GM10266 (cell line): ENCODE data around the gene DUSP1.

Experiments used
- DNase-seq: peaks from one replicate; pipeline ENCODE4 v3.0.0; 2012; ENCODE audit errors: extremely low spot score
- CTCF ChIP-seq: IDR thresholded peaks from 2 replicates; pipeline ENCODE4 v1.5.1; 2012; ENCODE audit warnings: mild to moderate bottlenecking, low read depth; ENCODE audit not compliant: control insufficient read depth, insufficient read depth; ENCODE audit errors: missing control alignments

Gene DUSP1

GRCh38 chr5:172741206-172741582 lies 29.8 kb downstream of the DUSP1 start:
- DNase-seq = no peak

GRCh38 chr5:172740428-172741205 lies 30.4 kb downstream of the DUSP1 start:
- TF ChIP-seq CTCF = no peak
- no peak for DNase-seq

More at GRCh38 chr5:172741206-172741582, 29.8 kb downstream of the DUSP1 start:
- TF ChIP-seq CTCF = no peak

- no peak for TF ChIP-seq CTCF
- DNase-seq = no peak
These were observed 31.6 kb downstream of the DUSP1 start for GRCh38 chr5:172739375-172739774.

GRCh38 chr5:172736508-172737135 lies 34.4 kb downstream of the DUSP1 start:
- TF ChIP-seq CTCF = no peak
- no peak for DNase-seq

- DNase-seq = no peak
- no peak for TF ChIP-seq CTCF
These were observed 35.7 kb downstream of the DUSP1 start for GRCh38 chr5:172735141-172735831.

GRCh38 chr5:172733974-172734346 lies 37.0 kb downstream of the DUSP1 start:
- DNase-seq = no peak
- TF ChIP-seq CTCF = no peak

GRCh38 chr5:172733131-172733973 lies 37.6 kb downstream of the DUSP1 start:
- no peak for TF ChIP-seq CTCF
- no peak for DNase-seq
